Ovary (tissue), 9 donors: ENCODE data around the gene BDNF. TPM values are rescaled to one million over a fixed set of nuclear protein-coding genes. Genes with fewer than 3 reads are reported as not detected.

Source experiments
- DNase-seq, 5 donors: peaks; one replicate each; pipeline ENCODE4 v3.0.0-alpha.2; 2019 to 2020
- H3K27ac ChIP-seq, 2 donors: fragments of 200-600 bp; one replicate each; pipeline versions ENCODE4 v1.5.1 to v1.8.0; 2019 to 2022
- H3K27me3 ChIP-seq: fragments of 200-600 bp; one replicate; pipeline ENCODE4 v1.8.0; 2022
- H3K36me3 ChIP-seq: fragments of 200-600 bp; sonication (generic); one replicate; pipeline ENCODE4 v1.5.1; 2019
- H3K4me1 ChIP-seq: one replicate; pipeline ENCODE4 v1.8.1; 2013; ENCODE audit warnings: mild to moderate bottlenecking, moderate library complexity; ENCODE audit not compliant: insufficient read depth
- H3K4me3 ChIP-seq: fragments of 200-600 bp; sonication (generic); one replicate; pipeline ENCODE4 v1.5.1; 2017
- H3K9me3 ChIP-seq, 2 donors: fragments of 200-600 bp in 1 of 2; sonication (generic) in 1 of 2; one replicate each; pipeline versions ENCODE4 v1.5.1 to v1.8.1; 2013 to 2019; ENCODE audit warnings: mild to moderate bottlenecking in 1 of 2, moderate library complexity in 1 of 2
- CTCF ChIP-seq, 3 donors: fragments of 450-650 bp in 2 of 3; fragments of 200-600 bp in 1 of 3; IDR thresholded peaks; one replicate each; pipeline versions ENCODE4 v1.5.1 to v1.8.0; 2016 to 2022; ENCODE audit warnings: antibody characterized with exemption in 3 of 3, mild to moderate bottlenecking in 1 of 3
- EP300 ChIP-seq: sonication (generic); formaldehyde crosslinking; IDR thresholded peaks from one replicate; pipeline ENCODE4 v1.6.1; 2017; ENCODE audit warnings: antibody characterized with exemption
- POLR2A ChIP-seq: fragments of 450-650 bp; IDR thresholded peaks from one replicate; pipeline ENCODE4 v1.6.1; 2017; ENCODE audit warnings: antibody characterized with exemption, mild to moderate bottlenecking, moderate library complexity
- WGBS, 3 donors: extraction: QIAGEN DNeasy Blood & Tissue Kit in 1 of 3; methylation state at CpG; one replicate each; pipeline versions ENCODE4 v1.1.5 to v1.1.7; 2013 to 2017; 5-methylcytosine and 5-hydroxymethylcytosine counted together
- intact Hi-C, 4 donors: fragments of 100-400 bp; cut with DNase I; formaldehyde crosslinking; loops; one replicate each; pipeline versions ENCODE4 v1.11.0 to v1.15.1; 2022 to 2023
- polyA plus RNA-seq, 2 donors: library from polyadenylated mRNA; stranded (reverse); fragments of 200-250 nt in 1 of 2; fragments of 350-450 nt in 1 of 2; fragmentation: Illumina TruSeq in 1 of 2; extraction: RNeasy Lipid Tissue Mini Kit (QIAGEN cat#74804) in 1 of 2; gene quantifications; one replicate each; pipeline ENCODE4 v1.2.3, GENCODE V29; 2013 to 2014
- total RNA-seq, 7 donors: library from RNA; depleted of rRNA in 2 of 7; stranded (reverse); fragments of >200 nt in 2 of 7; fragmentation: NEBNext Ultra II Directional in 3 of 7; extraction: Animal tissue kit (Norgen Biotek cat#: 25700) in 3 of 7; gene quantifications; one replicate each; pipeline versions ENCODE4 v1.1.0 to v1.2.4, GENCODE V29; 2016 to 2023
- donor health status: DM: no; HTN: no; CAD: no; lungs with moderate emphysema.
- donor health status: DM: no; HTN: no; CAD: no.
- donor health status: Bipolar disorder and iron deficiency.
- donor health status: DM: yes; HTN: yes; CAD: no.
- donor health status: DM: no; HTN: no; CAD: no.
- donor health status: DM: yes; HTN: yes; CAD: no.

The BDNF gene
- total and polyA plus RNA-seq, 9 donors: 0.10 to 2.6 (median 0.65) TPM; not detected in 1

- no peaks in the 10 kb centered on the region for H3K9me3 ChIP-seq
- 71 to 79% (median 75%) methylated on average over 2 of the region's 2 CpGs for WGBS, 3 donors
- intact Hi-C loops: no loop called here
- DNase-seq: no peak
- H3K36me3 ChIP-seq: no peaks in the 10 kb centered on the region
- no peaks in the 10 kb centered on the region for H3K27me3 ChIP-seq
- no peak overlapping the region for H3K4me3 ChIP-seq
- H3K27ac ChIP-seq: no peak overlapping the region
- no peak for TF ChIP-seq POLR2A
- TF ChIP-seq CTCF (IDR thresholded peaks at IDR 0.05): no peak
- no peak for TF ChIP-seq EP300
- H3K4me1 ChIP-seq: peaks cover 7% of the 10 kb centered on the region
These were observed 16.0 kb upstream of the BDNF start for GRCh38 chr11:27716216-27716615.

GRCh38 chr11:27711725-27712124, 11.5 kb upstream of the BDNF start:
- WGBS, 3 donors: 2 to 7% (median 6%) methylated on average over 1 of the region's 1 CpG
- no peak for DNase-seq
- Histone ChIP-seq H3K4me1 (no peaks in the 10 kb centered on the region), H3K4me3 (no peak overlapping the region), H3K36me3 (no peaks in the 10 kb centered on the region), H3K27me3 (no peaks in the 10 kb centered on the region), H3K9me3 (no peaks in the 10 kb centered on the region), H3K27ac (no peak overlapping the region)
- intact Hi-C loops: no loop called here
- TF ChIP-seq EP300 (no peak), CTCF (IDR thresholded peaks at IDR 0.05) (no peak), POLR2A (no peak)

- Histone ChIP-seq H3K4me3 (no peak overlapping the region), H3K27me3 (no peaks in the 10 kb centered on the region), H3K9me3 (no peaks in the 10 kb centered on the region), H3K27ac (no peak overlapping the region), H3K4me1 (no peaks in the 10 kb centered on the region), H3K36me3 (no peaks in the 10 kb centered on the region)
- no peak for TF ChIP-seq POLR2A
- no peak for TF ChIP-seq CTCF (IDR thresholded peaks at IDR 0.05)
- no peak for TF ChIP-seq EP300
- 57 to 67% (median 60%) methylated on average over 2 of the region's 2 CpGs for WGBS, 3 donors
- no peak for DNase-seq
- intact Hi-C loops: no loop called here
These were observed 10.3 kb upstream of the BDNF start for GRCh38 chr11:27710536-27710935.

GRCh38 chr11:27707676-27708075, 7.4 kb upstream of the BDNF start:
- no peak for DNase-seq
- intact Hi-C loops: no loop called here

More at GRCh38 chr11:27707676-27708075, 7.4 kb upstream of the BDNF start:
- no peaks in the 10 kb centered on the region for H3K27me3 ChIP-seq
- TF ChIP-seq EP300: no peak
- no peak for TF ChIP-seq CTCF (IDR thresholded peaks at IDR 0.05)
- TF ChIP-seq POLR2A: no peak
- H3K27ac ChIP-seq: no peak overlapping the region
- H3K4me1 ChIP-seq: no peaks in the 10 kb centered on the region
- no peaks in the 10 kb centered on the region for H3K9me3 ChIP-seq
- 62 to 67% (median 67%) methylated on average over 3 of the region's 3 CpGs for WGBS, 3 donors
- no peaks in the 10 kb centered on the region for H3K36me3 ChIP-seq
- no peak overlapping the region for H3K4me3 ChIP-seq
